Measurements from ENCODE around the gene ACOT9. TPM values are rescaled to one million over a fixed set of nuclear protein-coding genes. Genes with fewer than 3 reads are reported as not detected.

ACOT9 gene
- total RNA-seq, 4 donors from 2014 or later, result 21.4 to 72.2 (median 27.5) TPM

DNA sequence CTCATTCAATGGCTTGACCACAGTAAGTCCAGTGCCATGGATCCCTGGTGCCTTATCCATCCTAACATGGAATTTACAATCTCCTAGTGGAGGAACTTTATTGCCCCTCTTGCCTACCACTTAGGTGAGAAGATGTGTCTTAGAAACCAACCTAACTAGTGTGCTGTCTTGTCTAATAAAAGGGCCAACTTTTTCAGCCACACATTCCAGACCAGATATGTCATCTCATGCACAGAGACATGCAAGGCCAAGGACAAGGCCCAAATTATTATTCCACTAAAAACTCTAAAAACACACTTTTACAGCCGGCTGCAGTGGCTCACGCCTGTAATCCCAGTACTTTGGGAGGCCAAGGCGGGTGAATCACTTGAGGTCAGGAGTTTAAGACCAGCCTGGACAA lies 86.4 kb downstream of the ACOT9 start:
- DNase-seq, result no peak
- Histone ChIP-seq H3K27ac (no peak overlapping the region), H3K4me3 (no peak overlapping the region), H3K27me3 (no peaks in the 10 kb centered on the region), H3K36me3 (no peaks in the 10 kb centered on the region), H3K4me1 (no peaks in the 10 kb centered on the region), H3K9me3 (no peaks in the 10 kb centered on the region)
- intact Hi-C loops (cut with DNase I; ENCODE audit: low total_unique reads), result no loop called here
- TF ChIP-seq, protein P1, sequence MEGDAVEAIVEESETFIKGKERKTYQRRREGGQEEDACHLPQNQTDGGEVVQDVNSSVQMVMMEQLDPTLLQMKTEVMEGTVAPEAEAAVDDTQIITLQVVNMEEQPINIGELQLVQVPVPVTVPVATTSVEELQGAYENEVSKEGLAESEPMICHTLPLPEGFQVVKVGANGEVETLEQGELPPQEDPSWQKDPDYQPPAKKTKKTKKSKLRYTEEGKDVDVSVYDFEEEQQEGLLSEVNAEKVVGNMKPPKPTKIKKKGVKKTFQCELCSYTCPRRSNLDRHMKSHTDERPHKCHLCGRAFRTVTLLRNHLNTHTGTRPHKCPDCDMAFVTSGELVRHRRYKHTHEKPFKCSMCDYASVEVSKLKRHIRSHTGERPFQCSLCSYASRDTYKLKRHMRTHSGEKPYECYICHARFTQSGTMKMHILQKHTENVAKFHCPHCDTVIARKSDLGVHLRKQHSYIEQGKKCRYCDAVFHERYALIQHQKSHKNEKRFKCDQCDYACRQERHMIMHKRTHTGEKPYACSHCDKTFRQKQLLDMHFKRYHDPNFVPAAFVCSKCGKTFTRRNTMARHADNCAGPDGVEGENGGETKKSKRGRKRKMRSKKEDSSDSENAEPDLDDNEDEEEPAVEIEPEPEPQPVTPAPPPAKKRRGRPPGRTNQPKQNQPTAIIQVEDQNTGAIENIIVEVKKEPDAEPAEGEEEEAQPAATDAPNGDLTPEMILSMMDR (IDR thresholded peaks at IDR 0.05), result no peak
- no peak for TF ChIP-seq POLR2AphosphoS5 (IDR thresholded peaks at IDR 0.05)
- no peak for TF ChIP-seq EP300 (IDR thresholded peaks at IDR 0.05; ENCODE audit: low read depth)
- no peak for TF ChIP-seq POLR2A (IDR thresholded peaks at IDR 0.05)
- 82% methylated on average over 3 of the region's 3 CpGs; no CpG with 5 or more reads in 1 of the 2 donors for WGBS, 2 donors (ENCODE audit: low coverage in 1 of 2)
- in situ Hi-C loops (cut with MboI; ENCODE audit: low pct_ligation_motif_present in 1 of 4, low pct_unique_long_range_greater_than_20kb in 1 of 4, low sequenced_read_pairs in 3 of 4), result no loop called here

DNA sequence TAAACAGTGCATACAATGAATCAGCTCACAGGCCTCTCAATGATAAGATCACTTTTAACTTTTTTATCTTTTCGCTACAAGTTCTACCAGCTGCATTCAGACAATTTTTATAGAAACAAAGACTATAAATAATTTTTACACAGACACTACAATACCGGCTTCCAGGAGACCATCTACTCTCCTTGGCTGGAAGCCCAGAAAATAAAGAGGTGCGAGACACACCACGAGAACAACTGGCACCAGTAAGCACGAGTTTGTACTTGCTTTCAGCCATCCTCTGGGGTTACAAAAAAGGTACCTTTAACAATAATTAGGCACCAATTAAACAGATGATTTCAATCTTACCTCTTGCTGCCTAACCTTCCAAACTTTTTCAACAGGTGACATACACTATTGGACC lies 87.0 kb downstream of the ACOT9 start:
- no peak overlapping the region for H3K4me3 ChIP-seq
- no peaks in the 10 kb centered on the region for H3K4me1 ChIP-seq
- TF ChIP-seq POLR2AphosphoS5 (IDR thresholded peaks at IDR 0.05) (no peak), EP300 (IDR thresholded peaks at IDR 0.05; ENCODE audit: low read depth) (no peak), POLR2A (IDR thresholded peaks at IDR 0.05) (no peak)
- TF ChIP-seq, protein P1 (IDR thresholded peaks at IDR 0.05), result no peak
- no peak overlapping the region for H3K27ac ChIP-seq
- WGBS, 2 donors (ENCODE audit: low coverage in 1 of 2), result 71 to 100% methylated on average over 2 to 5 of the region's 5 CpGs
- H3K9me3 ChIP-seq, result no peaks in the 10 kb centered on the region
- intact Hi-C loops (cut with DNase I; ENCODE audit: low total_unique reads), result no loop called here
- H3K27me3 ChIP-seq, result no peaks in the 10 kb centered on the region
- in situ Hi-C loops (cut with MboI; ENCODE audit: low pct_ligation_motif_present in 1 of 4, low pct_unique_long_range_greater_than_20kb in 1 of 4, low sequenced_read_pairs in 3 of 4), result no loop called here
- no peaks in the 10 kb centered on the region for H3K36me3 ChIP-seq
- no peak for DNase-seq

Small RNA genes lying within 50 kb of the gene (small RNA-seq; reads per million reads assigned to genes)
- 0 reads per million in 4 donors for gene RF00019

Other genes with a start within 250 kb of the ACOT9 start
- 10 to 100 TPM; 24.3 to 46.2 (median 34.9) TPM for gene PRDX4, start 75.8 kb downstream of the ACOT9 start, total RNA-seq
- gene SAT1, start 39.9 kb upstream of the ACOT9 start, total RNA-seq, result 1,000 to 10,000 TPM in 1 of 4 donors, 100 to 1,000 TPM in 3; 313 to 1,184 (median 689) TPM
- gene APOO, start 164.7 kb upstream of the ACOT9 start, total RNA-seq, result 10 to 100 TPM in 2 of 4 donors, 1 to 10 TPM in 1, not detected in 1; 10.0 to 24.5 (median 15.6) TPM
- gene CXorf58, start 164.7 kb upstream of the ACOT9 start, total RNA-seq, result under 1 TPM in 1 of 4 donors, not detected in 3; 0.27 TPM

Measured in transverse colon (tissue), 4 donors.